COLO829 (cell line): Measurements from ENCODE around the gene MAP3K7CL.

Experiments
- DNase-seq: peaks from one replicate; pipeline ENCODE4 v3.0.0; 2012; ENCODE audit warnings: low spot score

The MAP3K7CL gene

DNA sequence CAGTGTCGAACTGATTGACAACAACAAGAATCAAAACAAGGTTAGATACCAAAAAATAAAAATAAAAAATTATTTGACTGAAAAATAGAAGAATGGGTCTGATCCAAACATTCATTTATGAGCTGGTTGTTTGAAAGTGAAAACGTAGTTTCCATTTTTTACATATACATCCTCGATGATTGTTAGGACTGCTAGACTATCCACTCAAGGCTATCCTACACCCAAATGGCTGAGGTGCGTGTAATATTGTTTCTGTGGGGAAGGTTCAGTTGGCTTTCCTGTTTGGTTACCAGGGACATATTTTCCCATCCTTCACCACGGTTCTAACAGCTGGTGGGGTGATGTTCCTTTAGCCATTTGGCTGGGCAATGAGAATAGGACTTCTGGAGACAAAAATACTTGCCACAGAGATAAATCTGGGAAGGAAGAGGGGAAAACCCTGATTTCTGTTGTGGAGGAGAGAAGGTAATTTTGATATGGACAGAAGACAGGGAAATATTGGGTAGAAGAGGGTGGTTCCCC, 66.3 kb downstream of the MAP3K7CL start:
- no peak for DNase-seq

DNA sequence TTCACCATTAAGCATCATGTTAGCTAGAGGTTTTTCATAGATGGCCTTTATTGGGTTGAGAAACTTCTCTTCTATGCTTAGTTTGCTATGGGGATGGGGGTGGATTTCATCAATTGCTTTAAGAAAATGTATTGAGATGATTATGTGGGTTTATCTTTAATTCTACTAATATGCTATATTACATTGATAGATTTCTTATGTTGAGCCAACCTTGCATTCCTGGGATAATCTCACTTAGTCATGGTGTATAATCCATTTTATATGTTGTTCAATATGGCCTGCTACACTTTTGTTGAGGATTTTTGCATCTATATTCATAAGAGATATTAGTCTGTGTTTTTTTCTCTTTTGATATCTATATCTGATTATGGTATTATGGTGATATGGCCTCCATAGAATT, 70.7 kb downstream of the MAP3K7CL start:
- DNase-seq, result no peak

DNA sequence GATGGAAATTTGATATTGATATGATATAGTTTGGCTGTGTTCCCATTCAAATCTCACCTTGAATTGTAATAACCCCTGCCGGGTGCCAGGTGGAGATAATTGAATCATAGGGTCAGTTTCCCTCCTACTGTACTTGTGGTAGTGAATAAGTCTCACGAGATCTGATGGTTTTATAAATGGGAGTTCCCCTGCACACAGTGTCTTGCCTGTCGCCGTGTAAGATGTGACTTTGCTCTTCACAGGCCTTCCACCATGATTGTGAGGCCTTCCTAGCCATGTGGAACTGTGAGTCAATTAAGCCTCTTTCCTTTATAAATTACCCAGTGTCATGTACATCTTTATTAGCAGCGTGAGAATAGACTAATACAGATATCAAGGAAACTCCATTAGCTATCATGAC, 74.6 kb downstream of the MAP3K7CL start:
- DNase-seq, result no peak

DNA sequence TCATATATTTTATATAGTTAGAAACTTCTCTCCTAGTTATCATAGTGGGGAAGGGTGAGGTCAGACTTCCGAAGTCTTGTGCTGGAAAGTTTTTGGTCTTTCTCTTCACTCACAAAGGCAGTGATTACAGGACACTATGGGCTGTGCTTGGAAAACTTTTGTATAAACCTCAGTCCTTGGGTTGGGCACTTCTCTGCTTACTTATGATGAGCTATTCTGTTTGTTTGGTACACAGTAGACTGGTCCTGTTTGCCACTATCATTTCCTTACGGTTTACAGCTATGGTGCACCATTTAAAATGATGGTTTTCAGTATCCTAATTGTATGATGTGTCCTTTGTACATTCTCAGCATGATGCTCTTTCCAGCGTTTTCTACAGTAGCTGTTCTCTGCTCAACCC, 75.5 kb downstream of the MAP3K7CL start:
- DNase-seq, result no peak

DNA sequence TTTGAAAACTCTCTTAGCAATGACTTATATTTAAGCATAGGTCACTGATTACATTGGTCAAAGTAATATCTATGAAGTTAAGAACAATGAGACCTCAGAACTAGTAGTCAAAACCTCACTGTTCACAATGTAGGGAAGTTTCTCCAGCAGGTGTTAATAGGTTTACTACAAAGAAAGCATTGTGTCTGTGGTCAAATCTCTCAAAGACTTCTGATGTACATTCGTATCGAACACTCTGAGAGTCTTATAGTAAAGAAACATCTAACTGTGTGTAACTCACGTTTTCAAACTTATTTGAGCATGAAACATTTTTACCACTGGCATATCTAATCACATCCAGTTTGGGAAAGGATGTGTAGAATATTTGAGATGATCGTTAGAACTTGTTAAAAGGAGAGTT, 76.0 kb downstream of the MAP3K7CL start:
- no peak for DNase-seq

DNA sequence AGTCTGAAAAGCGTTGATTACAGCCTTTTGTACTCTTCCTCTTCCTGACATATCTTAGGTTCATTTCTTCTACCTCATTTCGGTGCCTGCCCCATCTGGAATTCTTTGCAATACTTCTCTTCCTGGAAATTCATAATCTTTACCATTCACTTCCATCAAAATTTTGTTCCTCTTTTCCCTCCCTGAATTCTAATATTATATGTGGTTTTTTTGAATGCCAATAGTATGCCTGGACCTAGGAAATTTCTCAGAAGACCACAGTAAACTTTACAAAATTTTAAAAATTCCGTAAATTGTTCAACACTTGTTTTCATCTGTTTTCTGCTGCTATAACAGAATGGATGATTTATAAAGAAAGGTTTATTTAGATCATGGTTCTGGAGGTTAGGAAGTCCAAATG, 76.8 kb downstream of the MAP3K7CL start:
- DNase-seq, result no peak

DNA sequence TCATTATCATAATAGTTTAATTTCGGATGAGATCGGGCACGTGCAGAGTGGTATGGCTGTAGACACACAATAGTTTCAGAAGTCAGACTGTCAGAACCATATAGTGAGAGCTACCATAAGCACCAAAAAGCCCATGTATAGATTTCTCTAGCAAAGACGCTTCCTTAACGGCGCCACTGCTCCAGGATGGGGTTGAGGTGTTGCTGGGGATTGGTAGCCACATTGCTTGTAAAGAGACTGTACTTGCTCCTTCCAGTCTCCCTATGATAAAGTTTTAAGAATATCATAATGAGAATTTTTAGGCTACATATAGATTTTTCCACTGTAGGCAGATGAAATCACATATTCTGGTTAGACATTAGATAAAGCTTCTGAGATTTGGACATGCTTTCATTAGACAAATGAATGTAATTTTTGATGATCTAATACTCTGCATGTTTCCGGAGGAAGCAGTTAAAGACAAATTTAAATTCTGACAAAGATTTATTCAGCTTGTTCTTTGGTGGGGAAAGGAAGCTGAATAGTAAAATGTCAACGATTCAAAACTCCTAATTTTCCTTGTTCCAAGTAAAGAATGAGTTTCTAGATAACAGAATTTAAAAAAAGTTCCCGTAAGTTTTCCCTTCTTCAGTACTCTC, 77.7 kb downstream of the MAP3K7CL start:
- DNase-seq, result no peak

DNA sequence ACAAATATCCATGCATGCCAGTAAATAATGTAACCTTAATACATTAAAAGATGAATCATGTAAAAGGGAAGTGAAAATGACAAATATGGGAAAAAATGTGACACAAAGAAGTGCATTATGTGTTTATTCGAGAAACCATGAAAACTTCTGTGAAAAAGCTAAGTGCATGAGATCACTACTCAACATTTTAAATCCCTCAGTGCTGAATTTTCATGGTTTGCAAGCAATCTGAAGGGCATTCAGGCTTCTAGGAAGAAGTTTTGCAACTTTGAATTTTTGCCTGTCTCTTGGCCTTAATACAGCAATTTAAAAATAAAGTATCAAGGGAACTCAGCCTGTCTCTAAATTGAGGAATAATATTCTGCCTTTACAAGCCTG, 78.2 kb downstream of the MAP3K7CL start:
- peak; percentile 80 for DNase-seq

DNA sequence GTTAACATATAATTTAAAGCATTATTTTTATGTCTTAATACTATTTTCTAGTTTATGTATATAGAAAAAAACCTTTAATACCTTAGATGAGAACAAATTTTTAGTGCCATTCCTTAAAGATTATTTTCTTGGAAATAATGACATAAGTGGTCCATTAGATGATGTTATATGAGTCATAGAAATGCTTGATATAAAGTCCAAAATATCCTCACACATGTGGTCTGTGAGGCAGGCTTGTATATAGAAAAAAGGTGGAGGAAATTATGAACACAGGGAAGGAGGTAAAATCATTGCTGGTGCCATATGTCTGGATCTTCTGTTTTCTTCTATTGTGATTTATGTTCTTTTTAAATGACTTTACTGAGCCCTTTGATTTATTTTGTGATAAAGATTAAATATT, 79.3 kb downstream of the MAP3K7CL start:
- no peak for DNase-seq

DNA sequence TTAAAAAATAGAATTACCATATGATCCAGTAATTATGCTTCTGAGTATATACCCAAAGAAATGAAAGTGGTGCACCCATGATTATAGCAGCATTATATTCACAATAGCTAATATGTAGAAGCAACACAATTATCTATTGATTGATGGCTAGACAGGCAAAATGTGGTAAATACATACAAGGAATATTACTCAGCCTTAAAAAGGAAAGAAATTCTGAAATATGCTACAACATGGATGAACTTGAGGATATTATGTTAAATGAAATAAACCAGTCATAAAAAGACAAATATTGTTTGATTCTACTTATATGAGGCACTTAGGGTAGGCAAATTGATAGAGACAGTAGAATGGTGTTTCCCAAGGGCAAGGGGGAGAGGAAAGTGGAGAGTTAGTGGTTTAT, 80.8 kb downstream of the MAP3K7CL start:
- DNase-seq, result no peak

DNA sequence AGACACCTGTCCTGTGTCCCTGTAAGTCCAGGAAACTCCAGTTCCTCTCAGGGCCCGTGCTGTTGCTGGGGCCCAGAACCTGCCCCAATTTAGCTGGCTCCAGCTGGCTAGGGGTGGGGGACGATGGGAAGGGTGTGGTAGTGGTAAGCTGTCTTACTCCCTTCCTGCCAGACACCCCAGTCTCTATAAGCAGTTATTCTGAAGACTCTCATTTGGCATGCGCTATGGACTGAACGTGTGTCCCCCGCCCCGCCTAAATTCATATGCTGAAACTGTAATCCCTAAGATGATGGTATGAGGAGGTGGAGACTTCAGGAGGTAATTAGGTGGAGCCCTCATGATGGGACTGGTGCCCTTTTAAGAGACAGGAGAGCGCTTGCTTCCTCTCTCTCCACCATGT, 82.0 kb downstream of the MAP3K7CL start:
- DNase-seq, result no peak

DNA sequence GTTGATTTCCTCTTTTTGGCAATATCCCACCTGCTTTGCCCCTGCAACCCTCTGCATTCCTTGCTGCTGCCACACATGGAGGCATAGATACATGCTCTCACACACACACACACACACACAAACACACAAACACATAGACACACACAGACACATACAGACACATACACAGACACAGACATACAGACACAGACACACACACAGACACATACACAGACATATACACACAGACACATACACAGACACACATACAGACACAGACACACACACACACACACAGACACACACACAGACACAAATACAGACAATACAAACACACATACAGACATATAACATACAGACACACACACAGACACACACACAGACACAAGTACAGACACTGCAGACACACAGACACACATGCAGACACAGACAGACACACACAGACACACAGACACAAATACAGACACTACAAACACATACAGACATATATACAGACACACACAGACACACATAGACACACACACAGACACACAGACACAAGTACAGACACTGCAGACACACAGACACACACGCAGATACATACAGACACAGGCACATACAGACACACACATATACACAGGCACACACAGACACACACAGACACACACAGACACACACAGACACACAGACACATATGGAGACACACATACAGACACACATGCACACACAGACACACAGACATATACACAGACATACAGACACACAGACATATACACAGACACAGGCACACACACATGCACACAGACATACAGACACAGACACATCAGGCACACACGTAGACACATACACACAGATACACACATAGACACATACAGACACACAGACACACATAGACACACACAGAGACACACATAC, 83.3 kb downstream of the MAP3K7CL start:
- no peak for DNase-seq

DNA sequence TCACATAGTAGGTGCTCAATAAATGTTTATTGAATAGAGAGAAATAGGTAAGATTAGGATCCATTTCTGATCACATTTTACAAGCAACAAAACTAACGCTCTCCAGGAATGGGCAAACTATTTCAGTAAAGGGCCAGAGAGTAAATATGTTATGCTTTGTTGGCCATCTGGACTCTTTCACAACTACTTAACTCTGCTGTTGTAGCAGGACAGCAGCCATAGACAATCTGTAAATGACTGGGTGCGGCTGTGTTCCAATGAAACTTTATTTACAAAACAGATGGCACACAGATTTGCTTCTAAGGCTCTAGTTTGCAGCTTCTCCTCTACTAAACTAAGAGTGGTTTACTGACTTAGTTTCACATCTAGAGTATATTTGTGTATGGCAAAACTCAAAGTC, 85.3 kb downstream of the MAP3K7CL start:
- no peak for DNase-seq

DNA sequence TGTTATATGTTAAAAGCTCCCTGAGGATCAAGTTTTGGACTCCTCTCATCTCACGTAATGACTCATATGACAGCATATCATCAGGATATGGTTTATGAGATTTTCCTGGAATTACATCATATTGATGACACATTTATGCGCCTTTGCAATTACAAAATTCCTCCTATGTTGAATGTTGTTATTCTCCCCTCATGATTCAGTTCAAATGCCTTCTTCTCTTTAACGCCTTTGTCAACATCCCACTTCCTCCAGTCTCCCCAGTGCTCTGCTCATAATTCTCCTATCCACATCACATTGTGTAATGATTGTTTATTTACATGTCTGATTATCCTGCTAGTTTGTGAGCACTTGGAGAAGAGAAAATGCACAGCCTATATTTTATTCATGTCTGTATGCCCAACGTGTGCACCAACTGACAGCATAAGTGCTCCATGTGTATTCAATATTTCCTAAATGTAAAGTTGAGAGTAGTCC, 87.4 kb downstream of the MAP3K7CL start:
- peak; percentile 41 for DNase-seq

DNA sequence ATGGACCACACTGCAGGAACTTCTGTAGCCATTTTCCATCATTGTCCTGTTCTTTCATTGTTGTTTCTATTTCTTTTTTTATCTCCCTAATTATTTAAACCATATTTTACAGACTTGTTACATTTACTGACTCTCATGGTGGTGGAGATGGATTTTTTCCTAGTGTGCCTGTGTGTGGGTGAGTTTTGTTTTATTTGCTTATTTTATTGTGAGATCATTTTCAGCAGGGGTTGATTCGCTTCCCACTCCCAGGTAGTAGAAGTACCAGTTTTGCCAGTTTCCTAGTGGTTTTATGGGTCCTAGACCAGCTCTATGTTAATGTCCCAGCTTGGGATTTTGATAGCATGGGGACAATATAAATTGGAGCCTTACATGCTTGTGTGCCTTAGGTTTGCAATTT, 88.3 kb downstream of the MAP3K7CL start:
- DNase-seq, result no peak

DNA sequence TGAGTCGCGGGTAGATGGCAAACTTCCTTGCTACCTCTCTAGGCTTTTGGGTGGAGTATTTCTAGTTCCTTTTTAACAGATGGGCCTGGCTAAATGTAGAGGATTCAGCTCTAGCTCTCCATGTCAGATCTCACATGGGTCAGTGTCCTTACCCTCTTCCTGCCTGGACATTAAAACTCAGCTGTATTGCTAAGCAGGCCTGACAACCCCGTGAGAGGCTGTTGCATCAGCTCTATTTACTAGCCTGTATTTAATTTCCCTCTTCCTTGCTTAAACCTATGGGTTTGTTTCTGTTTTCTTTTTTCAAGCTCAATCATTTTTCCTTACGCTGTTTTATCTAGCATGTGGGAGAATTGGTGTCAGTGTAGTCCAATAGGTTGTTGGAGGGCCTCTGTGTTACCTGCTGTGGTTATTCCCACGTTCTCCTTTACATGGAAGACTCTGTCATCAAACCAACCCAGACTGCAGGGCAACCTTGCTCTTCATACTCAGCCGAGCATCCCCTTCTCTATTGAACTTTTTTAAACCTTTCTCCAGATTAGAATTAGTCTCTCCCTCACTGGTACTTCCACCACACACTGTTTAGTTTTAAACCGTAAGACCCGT, 88.8 kb downstream of the MAP3K7CL start:
- no peak for DNase-seq

DNA sequence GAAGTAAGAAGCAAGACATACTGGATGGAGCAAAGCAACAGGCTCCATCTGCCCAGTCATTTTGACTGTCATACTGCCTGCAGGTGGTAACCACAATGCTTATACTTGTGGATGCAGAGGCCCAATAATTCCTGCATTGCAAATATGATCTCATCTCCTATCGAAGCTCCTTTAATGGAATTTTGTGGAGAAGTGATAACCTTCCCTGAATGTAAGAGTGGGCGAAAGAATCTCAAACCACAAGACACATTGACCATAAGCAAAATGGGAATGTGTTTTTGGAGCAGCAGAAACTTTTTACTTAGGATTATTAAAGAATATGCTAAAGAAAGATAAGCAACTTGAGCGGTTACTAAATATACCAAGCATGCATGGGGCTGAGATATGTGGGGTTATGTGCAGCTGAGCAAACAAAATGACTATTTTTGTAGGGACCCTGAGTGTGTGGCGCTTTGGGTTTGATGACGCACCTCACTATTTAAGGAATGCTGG, 90.9 kb downstream of the MAP3K7CL start:
- no peak for DNase-seq

DNA sequence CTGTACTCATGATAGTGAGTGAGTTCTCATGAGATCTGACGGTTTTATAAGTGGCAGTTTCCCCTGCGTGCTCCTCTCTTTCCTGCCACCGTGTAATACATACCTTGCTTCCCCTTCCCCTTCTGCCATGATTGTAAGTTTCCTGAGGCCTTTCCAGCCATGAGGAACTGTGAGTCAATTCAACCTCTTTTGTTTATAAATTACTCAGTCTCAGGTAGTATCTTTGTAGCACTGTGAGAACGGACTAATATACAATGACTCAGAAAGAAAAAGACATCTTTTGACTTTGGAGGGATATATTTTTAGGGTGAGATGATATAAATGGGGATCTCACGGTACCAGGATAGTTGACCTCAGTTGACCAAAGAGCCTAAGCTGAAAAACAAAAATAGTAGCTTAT, 93.6 kb downstream of the MAP3K7CL start:
- DNase-seq, result no peak
